ENCODE data around the gene ASB1.

DNA sequence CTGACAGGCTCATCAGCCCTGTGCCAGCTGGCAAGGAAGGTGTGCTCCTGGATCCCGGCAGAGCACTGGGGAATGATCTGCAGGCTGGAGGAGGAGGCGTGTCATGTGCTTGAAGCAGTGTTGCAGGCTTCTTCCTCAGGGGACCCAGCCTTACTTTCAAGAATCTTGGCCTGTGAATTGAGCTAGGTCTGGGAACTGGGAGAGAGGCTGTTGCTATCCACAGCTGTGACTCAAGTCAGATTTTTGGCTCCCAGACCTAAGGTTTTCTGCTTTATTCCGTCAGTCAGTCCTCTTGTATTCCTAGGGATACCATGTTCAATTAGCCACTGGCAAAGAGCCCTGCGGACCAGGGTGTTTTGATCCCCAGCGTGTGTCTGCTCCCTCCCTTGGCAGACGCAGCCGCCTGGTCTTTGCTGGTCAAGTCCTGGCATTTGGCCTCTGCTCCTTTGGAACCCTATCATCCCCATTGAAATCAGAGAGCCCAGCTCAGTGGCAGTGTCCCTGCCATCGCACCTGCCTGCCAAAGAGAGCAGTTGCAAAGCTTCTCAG lies 32.4 kb downstream of the ASB1 start:
- TF ChIP-seq, protein P1, sequence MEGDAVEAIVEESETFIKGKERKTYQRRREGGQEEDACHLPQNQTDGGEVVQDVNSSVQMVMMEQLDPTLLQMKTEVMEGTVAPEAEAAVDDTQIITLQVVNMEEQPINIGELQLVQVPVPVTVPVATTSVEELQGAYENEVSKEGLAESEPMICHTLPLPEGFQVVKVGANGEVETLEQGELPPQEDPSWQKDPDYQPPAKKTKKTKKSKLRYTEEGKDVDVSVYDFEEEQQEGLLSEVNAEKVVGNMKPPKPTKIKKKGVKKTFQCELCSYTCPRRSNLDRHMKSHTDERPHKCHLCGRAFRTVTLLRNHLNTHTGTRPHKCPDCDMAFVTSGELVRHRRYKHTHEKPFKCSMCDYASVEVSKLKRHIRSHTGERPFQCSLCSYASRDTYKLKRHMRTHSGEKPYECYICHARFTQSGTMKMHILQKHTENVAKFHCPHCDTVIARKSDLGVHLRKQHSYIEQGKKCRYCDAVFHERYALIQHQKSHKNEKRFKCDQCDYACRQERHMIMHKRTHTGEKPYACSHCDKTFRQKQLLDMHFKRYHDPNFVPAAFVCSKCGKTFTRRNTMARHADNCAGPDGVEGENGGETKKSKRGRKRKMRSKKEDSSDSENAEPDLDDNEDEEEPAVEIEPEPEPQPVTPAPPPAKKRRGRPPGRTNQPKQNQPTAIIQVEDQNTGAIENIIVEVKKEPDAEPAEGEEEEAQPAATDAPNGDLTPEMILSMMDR (IDR thresholded peaks at IDR 0.05 in 2 of 3, conservative IDR thresholded peaks at IDR 0.05 in 1 of 3; ENCODE audit: control insufficient read depth in 2 of 3, extremely low read depth in 1 of 3, insufficient read depth in 1 of 3, low read depth in 3 of 3, low read length in 3 of 3): no peak
- TF ChIP-seq, protein P2, sequence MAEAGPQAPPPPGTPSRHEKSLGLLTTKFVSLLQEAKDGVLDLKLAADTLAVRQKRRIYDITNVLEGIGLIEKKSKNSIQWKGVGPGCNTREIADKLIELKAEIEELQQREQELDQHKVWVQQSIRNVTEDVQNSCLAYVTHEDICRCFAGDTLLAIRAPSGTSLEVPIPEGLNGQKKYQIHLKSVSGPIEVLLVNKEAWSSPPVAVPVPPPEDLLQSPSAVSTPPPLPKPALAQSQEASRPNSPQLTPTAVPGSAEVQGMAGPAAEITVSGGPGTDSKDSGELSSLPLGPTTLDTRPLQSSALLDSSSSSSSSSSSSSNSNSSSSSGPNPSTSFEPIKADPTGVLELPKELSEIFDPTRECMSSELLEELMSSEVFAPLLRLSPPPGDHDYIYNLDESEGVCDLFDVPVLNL (IDR thresholded peaks at IDR 0.05; ENCODE audit: low read depth, low read length): no peak
- TF ChIP-seq EZH2 (IDR thresholded peaks at IDR 0.05; ENCODE audit: borderline replicate concordance, control insufficient read depth, low read depth, low read length) (no peak), EGR1 (IDR thresholded peaks at IDR 0.05; ENCODE audit: borderline replicate concordance in 1 of 2, low read depth in 2 of 2, low read length in 2 of 2) (no peak)

All from GM12878 (cell line).